ENCODE data around the gene PAX8.
"Not testable (repeated sequence)": the region's sequence is repeated elsewhere in the genome, so short reads cannot be mapped to it uniquely, and the experiment has no call there.

Gene PAX8

DNA sequence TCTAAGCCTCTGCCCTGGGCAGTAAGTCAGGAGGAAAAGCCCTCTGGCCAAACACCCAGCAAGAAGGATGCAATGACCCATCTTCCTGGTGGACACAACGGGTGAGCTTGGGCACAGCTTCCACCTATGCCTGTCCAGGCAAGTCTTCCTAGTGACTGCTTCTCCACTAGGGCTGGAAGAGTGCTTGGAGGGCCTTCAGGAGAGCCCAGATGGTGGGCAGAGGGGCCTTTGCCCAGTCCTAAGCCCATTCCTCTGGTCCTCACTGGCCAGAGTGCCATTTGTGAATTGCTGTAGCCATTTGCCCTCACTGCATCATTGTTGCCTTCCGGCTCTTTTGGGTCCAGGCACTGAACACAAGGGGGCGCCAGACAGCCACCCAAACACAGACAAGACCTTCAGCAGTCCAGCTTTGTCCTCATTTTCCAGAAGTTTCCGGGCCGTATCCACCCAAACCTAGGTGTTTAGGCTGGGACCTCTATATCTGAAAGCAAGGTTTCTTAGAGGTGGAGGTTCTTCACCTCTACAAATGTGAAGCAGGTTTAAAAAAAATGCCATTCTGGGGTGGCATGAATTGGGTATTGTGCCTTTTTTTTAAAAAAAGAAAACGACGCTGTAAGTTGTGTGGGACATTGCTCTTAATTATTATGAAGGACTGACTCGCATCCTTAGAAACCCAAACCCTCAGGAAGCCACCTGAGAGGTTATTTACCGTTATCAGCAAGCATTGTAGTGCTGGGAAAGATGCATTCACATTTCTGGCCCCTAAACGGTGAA is 29.5 kb downstream of the PAX8 start:
- Mint-ChIP-seq H3K27me3 (no peaks in the 10 kb centered on the region), H3K4me3 (no peak overlapping the region), H3K9me3 (no peaks in the 10 kb centered on the region), H3K36me3 (ENCODE audit: insufficient read depth) (peaks cover 3% of the 10 kb centered on the region), H3K27ac (peak overlapping the region; percentile 59 to 78), H3K4me1 (ENCODE audit: low read depth in 2 of 2) (peaks cover 33 to 39% of the 10 kb centered on the region in 2 donors)
- DNase-seq (peak; percentile 58 to 72 (median 69)), ATAC-seq (replicated peaks) (peak; percentile 73)

- Mint-ChIP-seq H3K27ac (no peak overlapping the region), H3K27me3 (peaks cover 0 to under 1% of the 10 kb centered on the region in 2 donors), H3K4me1 (ENCODE audit: low read depth in 2 of 2) (peaks cover 15 to 19% of the 10 kb centered on the region in 2 donors)
Measured at GRCh38 chr2:113246606-113247005, 32.1 kb downstream of the PAX8 start.

DNA sequence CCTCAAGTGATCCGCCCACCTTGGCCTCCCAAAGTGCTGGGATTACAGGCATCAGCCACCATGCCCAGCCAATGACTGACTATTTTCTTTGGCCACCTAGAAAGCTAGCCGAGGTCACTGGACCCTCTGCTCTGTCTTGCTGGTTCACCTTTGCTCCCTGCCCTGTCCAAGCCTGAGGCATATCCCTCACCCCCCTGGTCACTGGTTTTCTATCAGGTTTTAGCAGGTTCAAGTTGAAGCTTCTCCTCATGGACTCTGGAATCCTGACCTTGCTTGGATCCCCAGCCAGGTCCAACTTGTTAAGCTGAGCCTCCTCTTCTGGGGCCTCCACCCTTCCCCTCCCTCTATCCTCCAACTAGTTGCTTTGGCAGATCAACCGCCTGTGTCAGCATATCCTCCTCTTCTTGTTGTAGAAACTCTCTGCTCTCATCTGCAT is 33.4 kb downstream of the PAX8 start:
- peaks cover 3% of the 10 kb centered on the region for H3K36me3 Mint-ChIP-seq (ENCODE audit: insufficient read depth)
- DNase-seq: no peak
- H3K9me3 Mint-ChIP-seq: no peaks in the 10 kb centered on the region
- H3K27ac Mint-ChIP-seq: no peak overlapping the region
- H3K4me3 Mint-ChIP-seq: no peak overlapping the region
- H3K4me1 Mint-ChIP-seq (ENCODE audit: low read depth in 2 of 2): peaks cover 4 to 14% of the 10 kb centered on the region in 2 donors
- peaks cover 0 to 14% of the 10 kb centered on the region in 2 donors for H3K27me3 Mint-ChIP-seq
- no peak for ATAC-seq (replicated peaks)

More at GRCh38 chr2:113246606-113247005, 32.1 kb downstream of the PAX8 start:
- ATAC-seq (replicated peaks) (no peak), DNase-seq (no peak)
- Mint-ChIP-seq H3K36me3 (ENCODE audit: insufficient read depth) (peaks cover 3% of the 10 kb centered on the region), H3K4me3 (no peak overlapping the region), H3K9me3 (no peaks in the 10 kb centered on the region)

DNA sequence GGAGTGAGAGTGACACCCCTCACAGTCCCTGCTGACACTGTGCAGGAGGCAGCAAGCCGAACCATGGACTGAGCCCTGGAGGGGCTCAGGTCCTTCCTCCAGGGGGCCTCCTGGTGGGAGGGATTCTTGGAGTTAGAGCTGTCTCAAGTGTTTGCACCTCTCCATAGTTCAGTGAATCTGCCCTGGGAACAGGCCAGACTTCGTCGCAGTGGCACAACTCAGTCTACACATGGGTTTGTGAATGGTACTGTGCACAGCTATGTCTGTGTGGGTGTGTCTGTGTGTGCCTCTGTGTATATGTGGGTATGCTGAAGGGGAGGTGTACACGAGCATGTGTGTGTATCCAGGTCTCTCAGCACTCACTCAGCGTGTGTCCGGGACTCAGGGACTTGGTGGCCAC is 36.4 kb downstream of the PAX8 start:
- DNase-seq (no peak), ATAC-seq (replicated peaks) (no peak)
- H3K36me3 Mint-ChIP-seq (ENCODE audit: insufficient read depth): no peaks in the 10 kb centered on the region
- no peaks in the 10 kb centered on the region for H3K9me3 Mint-ChIP-seq
- no peak overlapping the region for H3K4me3 Mint-ChIP-seq
- H3K27ac Mint-ChIP-seq: no peak overlapping the region
- peaks cover 0 to 15% of the 10 kb centered on the region in 2 donors for H3K27me3 Mint-ChIP-seq
- peaks cover 0 to 8% of the 10 kb centered on the region in 2 donors for H3K4me1 Mint-ChIP-seq (ENCODE audit: low read depth in 2 of 2)

DNA sequence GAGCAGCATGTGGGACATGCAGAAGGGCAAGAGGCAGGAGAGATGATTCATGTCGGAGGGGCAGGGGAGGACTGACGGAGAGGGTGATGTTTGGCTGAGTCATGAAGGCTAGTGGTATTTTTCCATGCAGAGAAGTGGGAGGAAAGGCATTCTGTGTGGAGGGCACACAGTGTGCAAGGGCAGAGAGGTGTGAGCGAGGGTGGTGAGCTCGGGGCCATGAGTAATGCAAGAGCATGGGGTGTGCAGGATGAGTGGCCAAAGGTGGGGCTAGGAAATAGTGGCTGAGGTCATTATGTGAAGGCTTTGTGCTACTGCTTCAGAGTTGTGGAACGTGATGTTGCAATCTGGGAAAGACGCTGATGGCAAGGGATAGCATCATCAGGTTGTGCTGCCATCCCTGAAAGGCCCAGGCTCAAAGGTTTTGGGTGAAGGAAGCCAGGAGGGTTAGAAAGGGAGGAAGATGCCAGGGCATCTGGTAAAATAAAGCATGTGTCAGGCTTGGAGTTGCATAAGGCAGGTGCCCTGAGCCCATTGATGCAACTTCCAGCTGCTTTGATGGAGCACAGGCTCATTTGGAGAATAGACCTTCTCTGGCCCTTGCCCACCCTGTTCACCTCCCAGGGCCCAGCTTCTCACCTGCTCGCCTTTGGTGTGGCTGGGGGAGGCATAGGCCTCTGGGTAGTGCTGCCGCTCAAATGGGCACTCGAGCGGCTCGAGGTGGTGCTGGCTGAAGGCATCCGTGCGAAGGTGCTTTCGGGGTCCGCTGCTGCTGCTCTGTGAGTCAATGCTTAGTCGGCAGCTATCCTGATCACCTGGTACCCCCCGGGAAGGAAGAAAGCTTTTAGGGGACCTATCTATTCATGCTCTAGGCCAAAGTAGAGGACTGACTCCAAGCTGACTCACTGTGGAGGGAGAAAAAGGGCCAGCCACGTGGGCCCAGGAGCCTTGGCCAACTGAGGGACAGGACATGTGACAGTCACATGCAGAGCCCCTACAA is 37.5 kb downstream of the PAX8 start:
- Mint-ChIP-seq H3K36me3 (ENCODE audit: insufficient read depth) (no peaks in the 10 kb centered on the region), H3K4me3 (no peak overlapping the region), H3K4me1 (ENCODE audit: low read depth in 2 of 2) (peaks cover 0 to 11% of the 10 kb centered on the region in 2 donors), H3K27me3 (peaks cover 0 to 15% of the 10 kb centered on the region in 2 donors), H3K27ac (peak overlapping the region; percentile 1 to 33), H3K9me3 (no peaks in the 10 kb centered on the region)
- ATAC-seq (replicated peaks): no peak
- DNase-seq: no peak

- no peak for ATAC-seq (replicated peaks)
- Mint-ChIP-seq H3K27me3 (peaks cover 0 to 15% of the 10 kb centered on the region in 2 donors), H3K4me1 (ENCODE audit: low read depth in 2 of 2) (peaks cover 0 to 11% of the 10 kb centered on the region in 2 donors), H3K4me3 (no peak overlapping the region), H3K27ac (peak overlapping the region; percentile 1 to 33), H3K9me3 (no peaks in the 10 kb centered on the region), H3K36me3 (ENCODE audit: insufficient read depth) (no peaks in the 10 kb centered on the region)
- DNase-seq: no peak
Measured at GRCh38 chr2:113240150-113240914, 38.4 kb downstream of the PAX8 start.

DNA sequence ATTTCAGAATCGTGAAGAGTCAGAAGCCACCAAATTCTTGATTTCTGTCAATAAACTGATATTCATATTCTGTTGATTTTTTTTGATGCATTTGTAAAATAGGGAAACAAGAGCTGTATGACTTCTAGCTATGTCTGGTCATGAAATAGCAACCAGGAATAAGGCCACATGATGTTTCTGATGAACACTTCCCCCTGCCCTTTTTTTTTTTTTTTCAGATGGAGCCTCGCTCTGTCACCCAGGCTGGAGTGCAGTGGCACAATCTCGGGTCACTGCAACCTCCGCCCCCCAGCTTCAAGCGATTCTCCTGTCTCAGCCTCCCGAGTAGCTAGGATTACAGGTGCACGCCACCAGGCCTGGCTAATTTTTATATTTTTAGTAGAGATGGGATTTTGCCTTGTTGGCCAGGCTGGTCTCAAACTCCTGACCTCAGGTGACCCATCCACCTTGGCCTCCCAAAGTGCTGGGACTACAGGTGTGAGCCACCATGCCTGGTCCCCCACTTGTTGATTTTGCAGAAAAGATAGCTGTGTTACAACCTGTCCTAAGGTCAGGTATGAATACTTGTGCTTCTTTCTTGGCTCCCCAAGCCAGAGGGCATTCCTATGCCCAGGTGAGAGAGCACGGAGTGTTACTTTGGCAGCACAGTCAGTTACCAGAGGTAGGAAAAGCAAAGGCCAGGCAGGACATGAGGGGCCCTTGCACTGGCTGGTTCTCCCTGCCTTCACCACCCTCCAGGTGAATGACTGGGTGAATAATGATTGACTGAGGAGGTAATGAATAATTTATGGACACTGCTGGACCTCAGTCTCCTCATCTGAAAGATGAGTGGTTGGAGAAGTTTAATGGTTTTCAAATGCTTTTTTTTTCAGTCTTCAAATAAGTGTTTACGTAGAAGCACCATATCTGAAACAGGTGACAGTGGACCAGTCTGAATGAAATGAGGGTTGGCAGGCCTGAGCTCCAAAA is 39.6 kb downstream of the PAX8 start:
- H3K4me1 Mint-ChIP-seq (ENCODE audit: low read depth in 2 of 2): peaks cover 0 to 11% of the 10 kb centered on the region in 2 donors
- ATAC-seq (replicated peaks) (no peak), DNase-seq (no peak)
- no peak overlapping the region for H3K4me3 Mint-ChIP-seq
- H3K9me3 Mint-ChIP-seq: no peaks in the 10 kb centered on the region
- no peak overlapping the region for H3K27ac Mint-ChIP-seq
- H3K27me3 Mint-ChIP-seq: peaks cover 0 to 15% of the 10 kb centered on the region in 2 donors
- H3K36me3 Mint-ChIP-seq (ENCODE audit: insufficient read depth): no peaks in the 10 kb centered on the region

- H3K4me1 Mint-ChIP-seq (ENCODE audit: low read depth in 2 of 2): peaks cover 0 to 11% of the 10 kb centered on the region in 2 donors
- H3K4me3 Mint-ChIP-seq: no peak overlapping the region
- DNase-seq: no peak
- peaks cover 0 to 15% of the 10 kb centered on the region in 2 donors for H3K27me3 Mint-ChIP-seq
- no peaks in the 10 kb centered on the region for H3K36me3 Mint-ChIP-seq (ENCODE audit: insufficient read depth)
- H3K9me3 Mint-ChIP-seq: no peaks in the 10 kb centered on the region
- no peak overlapping the region for H3K27ac Mint-ChIP-seq
- no peak for ATAC-seq (replicated peaks)
Measured at GRCh38 chr2:113237604-113238160, 41.0 kb downstream of the PAX8 start.

GRCh38 chr2:113236367-113237159 is 42.2 kb downstream of the PAX8 start:
- Mint-ChIP-seq H3K27ac (peak overlapping the region in 1 of 2 donors; percentile 58), H3K4me1 (ENCODE audit: low read depth in 2 of 2) (peaks cover 0 to 11% of the 10 kb centered on the region in 2 donors), H3K27me3 (peaks cover 0 to 14% of the 10 kb centered on the region in 2 donors)

DNA sequence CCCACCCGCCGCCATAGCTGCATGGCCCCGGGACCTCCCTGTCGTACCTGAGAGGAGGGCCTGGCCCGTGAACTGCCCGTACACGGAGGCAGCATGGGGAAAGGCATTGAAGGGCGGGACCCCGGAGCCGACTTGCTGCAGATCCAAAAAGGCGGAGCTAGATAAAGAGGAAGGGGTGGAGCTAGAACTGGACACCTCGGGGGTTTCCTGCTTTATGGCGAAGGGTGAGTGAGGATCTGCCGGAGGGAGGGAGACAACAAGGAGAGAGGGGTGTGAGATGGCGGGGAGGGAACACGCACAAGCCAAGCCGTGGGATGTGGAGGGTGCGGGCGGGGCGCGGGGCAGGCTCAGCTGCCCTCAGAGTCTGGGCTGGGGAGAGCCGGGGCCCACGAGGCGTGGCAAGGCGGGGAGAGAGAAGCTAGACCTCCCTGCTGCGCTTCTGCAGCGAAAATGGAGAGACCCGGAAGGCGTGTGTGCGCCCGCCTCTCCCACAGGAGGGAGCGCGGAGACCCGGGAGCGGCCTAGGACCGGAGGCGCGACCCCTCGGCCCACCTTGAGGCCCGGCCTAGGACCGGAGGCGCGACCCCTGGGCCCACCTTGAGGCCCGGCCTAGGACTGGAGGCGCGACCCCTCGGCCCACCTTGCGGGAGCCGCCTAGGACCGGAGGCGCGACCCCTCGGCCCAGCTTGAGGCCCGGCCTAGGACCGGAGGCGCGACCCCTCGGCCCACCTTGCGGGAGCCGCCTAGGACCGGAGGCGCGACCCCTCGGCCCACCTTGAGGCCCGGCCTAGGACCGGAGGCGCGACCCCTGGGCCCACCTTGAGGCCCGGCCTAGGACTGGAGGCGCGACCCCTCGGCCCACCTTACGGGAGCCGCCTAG is 43.1 kb downstream of the PAX8 start:
- peak overlapping the region; percentile 73 to 95 for H3K27ac Mint-ChIP-seq
- DNase-seq: peak in 1 of 3 experiments; percentile 49
- H3K4me3 Mint-ChIP-seq: peak overlapping the region; percentile 44 to 89
- not testable (repeated sequence) for H3K4me1 Mint-ChIP-seq (ENCODE audit: low read depth in 2 of 2); ATAC-seq (replicated peaks); H3K27me3 Mint-ChIP-seq; H3K9me3 Mint-ChIP-seq; H3K36me3 Mint-ChIP-seq (ENCODE audit: insufficient read depth)

More at GRCh38 chr2:113236367-113237159, 42.2 kb downstream of the PAX8 start:
- peak overlapping the region in 1 of 2 donors; percentile 70 for H3K4me3 Mint-ChIP-seq
- ATAC-seq (replicated peaks) (no peak), DNase-seq (no peak)
- no peaks in the 10 kb centered on the region for H3K9me3 Mint-ChIP-seq
- H3K36me3 Mint-ChIP-seq (ENCODE audit: insufficient read depth): no peaks in the 10 kb centered on the region
